Cardiac fibroblast (primary cell): ENCODE results near the gene GLYAT.

ENCODE experiments used
- DNase-seq, 2 donors: peaks; one replicate each; pipeline versions ENCODE4 v3.0.0 to v3.0.0-alpha.2; 2010; ENCODE audit warnings: low read depth in 2 of 2
- H3K4me3 ChIP-seq, 2 donors: replicated peaks in 1 of 2; 1 replicate in 1 of 2; 2 replicates in 1 of 2; pipeline ENCODE4 v1.5.1; 2011; ENCODE audit warnings: low read depth in 2 of 2, low read length in 2 of 2, mild to moderate bottlenecking in 2 of 2, moderate library complexity in 1 of 2
- CTCF ChIP-seq: IDR thresholded peaks from one replicate; pipeline ENCODE4 v1.5.1; 2011; ENCODE audit warnings: low read depth, mild to moderate bottlenecking, low read length, inconsistent platforms

The GLYAT gene

GRCh38 chr11:58676563-58677135, 55.1 kb downstream of the GLYAT start:
- DNase-seq = no peak
- no peak for TF ChIP-seq CTCF
- no peak overlapping the region for H3K4me3 ChIP-seq

- peak; percentile 72 to 74 for DNase-seq
- no peak overlapping the region for H3K4me3 ChIP-seq
- peak; percentile 97 for TF ChIP-seq CTCF
These were observed 56.2 kb downstream of the GLYAT start for GRCh38 chr11:58675334-58676155.

GRCh38 chr11:58674609-58675008, 57.1 kb downstream of the GLYAT start:
- no peak for TF ChIP-seq CTCF
- DNase-seq = no peak
- H3K4me3 ChIP-seq = no peak overlapping the region

- no peak for DNase-seq
- no peak overlapping the region for H3K4me3 ChIP-seq
- no peak for TF ChIP-seq CTCF
These were observed 59.6 kb downstream of the GLYAT start for GRCh38 chr11:58671983-58672633.

GRCh38 chr11:58659910-58660570, 71.7 kb downstream of the GLYAT start:
- no peak overlapping the region for H3K4me3 ChIP-seq
- no peak for DNase-seq
- TF ChIP-seq CTCF = no peak

- no peak for DNase-seq
- H3K4me3 ChIP-seq = no peak overlapping the region
- no peak for TF ChIP-seq CTCF
These were observed 72.3 kb downstream of the GLYAT start for GRCh38 chr11:58659404-58659803.
